ENCODE data around the gene RELN. TPM values are rescaled to one million over a fixed set of nuclear protein-coding genes. Genes with fewer than 3 reads are reported as not detected.

RELN gene
- total RNA-seq, 1 donor from 2014 or later = 7.1 TPM

GRCh38 chr7:103714376-103714927, 275.0 kb downstream of the RELN start:
- no peak for TF ChIP-seq CTCF (IDR thresholded peaks at IDR 0.05; ENCODE audit: insufficient read depth, low read length, poor library complexity, severe bottlenecking)
- Histone ChIP-seq H3K4me3 (ENCODE audit: low read depth, low read length) (no peak overlapping the region), H3K36me3 (ENCODE audit: control insufficient read depth, insufficient read depth, low read length) (no peaks in the 10 kb centered on the region), H3K27me3 (ENCODE audit: control insufficient read depth, insufficient read depth, low read length) (no peaks in the 10 kb centered on the region)
- DNase-seq (ENCODE audit: low read depth) = no peak

GRCh38 chr7:103712991-103713778, 276.3 kb downstream of the RELN start:
- Histone ChIP-seq H3K4me3 (ENCODE audit: low read depth, low read length) (no peak overlapping the region), H3K27me3 (ENCODE audit: control insufficient read depth, insufficient read depth, low read length) (no peaks in the 10 kb centered on the region), H3K36me3 (ENCODE audit: control insufficient read depth, insufficient read depth, low read length) (no peaks in the 10 kb centered on the region)
- no peak for DNase-seq (ENCODE audit: low read depth)
- TF ChIP-seq CTCF (IDR thresholded peaks at IDR 0.05; ENCODE audit: insufficient read depth, low read length, poor library complexity, severe bottlenecking) = no peak

GRCh38 chr7:103711413-103711812, 278.0 kb downstream of the RELN start:
- no peak for DNase-seq (ENCODE audit: low read depth)
- H3K36me3 ChIP-seq (ENCODE audit: control insufficient read depth, insufficient read depth, low read length) = no peaks in the 10 kb centered on the region
- H3K4me3 ChIP-seq (ENCODE audit: low read depth, low read length) = no peak overlapping the region
- H3K27me3 ChIP-seq (ENCODE audit: control insufficient read depth, insufficient read depth, low read length) = no peaks in the 10 kb centered on the region
- TF ChIP-seq CTCF (IDR thresholded peaks at IDR 0.05; ENCODE audit: insufficient read depth, low read length, poor library complexity, severe bottlenecking) = no peak

GRCh38 chr7:103710247-103710646, 279.2 kb downstream of the RELN start:
- no peak for TF ChIP-seq CTCF (IDR thresholded peaks at IDR 0.05; ENCODE audit: insufficient read depth, low read length, poor library complexity, severe bottlenecking)
- Histone ChIP-seq H3K27me3 (ENCODE audit: control insufficient read depth, insufficient read depth, low read length) (no peaks in the 10 kb centered on the region), H3K4me3 (ENCODE audit: low read depth, low read length) (no peak overlapping the region), H3K36me3 (ENCODE audit: control insufficient read depth, insufficient read depth, low read length) (no peaks in the 10 kb centered on the region)
- DNase-seq (ENCODE audit: low read depth) = no peak

GRCh38 chr7:103706805-103707204, 282.7 kb downstream of the RELN start:
- Histone ChIP-seq H3K27me3 (ENCODE audit: control insufficient read depth, insufficient read depth, low read length) (no peaks in the 10 kb centered on the region), H3K36me3 (ENCODE audit: control insufficient read depth, insufficient read depth, low read length) (no peaks in the 10 kb centered on the region), H3K4me3 (ENCODE audit: low read depth, low read length) (no peak overlapping the region)
- no peak for DNase-seq (ENCODE audit: low read depth)
- TF ChIP-seq CTCF (IDR thresholded peaks at IDR 0.05; ENCODE audit: insufficient read depth, low read length, poor library complexity, severe bottlenecking) = no peak
